IMR-90 (cell line): ENCODE results near the gene ALPP. TPM values are rescaled to one million over a fixed set of nuclear protein-coding genes. Genes with fewer than 3 reads are reported as not detected.
"Not testable (repeated sequence)": the region's sequence is repeated elsewhere in the genome, so short reads cannot be mapped to it uniquely, and the experiment has no call there.

Source experiments
- ATAC-seq: fragments of 200-7000 bp; cut with Tn5 transposase; 2 replicates; pipeline ENCODE4 v1.9.1; 2020; ENCODE audit warnings: low read depth, mild to moderate bottlenecking, moderate library complexity
- BruUV-seq: library from RNA; stranded (reverse); fragments of 400-500 nt; replicated peaks from 2 replicates; lab custom pipeline; 2021; lab: Mats Ljungman, UMichigan
- CTCF ChIA-PET: fragments of 300-600 bp; formaldehyde crosslinking; extraction: SDS; loops from one replicate; lab custom pipeline; 2021; ENCODE audit warnings: antibody characterized with exemption; lab: Yijun Ruan, JAX
- POLR2A ChIA-PET: fragments of 300-600 bp; sonication (Branson Sonifier 250); formaldehyde crosslinking; loops from one replicate; lab custom pipeline; 2022; ENCODE audit warnings: antibody characterized with exemption; ENCODE audit not compliant: unreplicated experiment; lab: Charles Lee
- DNase-seq: peaks from one replicate; pipeline ENCODE4 v3.0.0; 2013
- H2AFZ ChIP-seq: replicated peaks from 2 replicates; pipeline ENCODE3; 2013; ENCODE audit warnings: low read length, mild to moderate bottlenecking; ENCODE audit not compliant: poor library complexity
- H2AK5ac ChIP-seq: 2 replicates; pipeline ENCODE4 v1.6.1; 2013; ENCODE audit warnings: low read depth, low read length, inconsistent platforms
- H2AK9ac ChIP-seq: replicated peaks from 2 replicates; pipeline ENCODE3; 2013; ENCODE audit warnings: mild to moderate bottlenecking, low read depth, low read length, moderate library complexity; ENCODE audit not compliant: poor library complexity
- H2BK120ac ChIP-seq: 2 replicates; pipeline ENCODE4 v1.6.1; 2013; ENCODE audit warnings: low read depth, low read length, inconsistent platforms
- H2BK15ac ChIP-seq: 3 replicates; pipeline ENCODE4 v1.6.1; 2013; ENCODE audit warnings: low read depth, low read length, inconsistent platforms
- H2BK20ac ChIP-seq: 2 replicates; pipeline ENCODE4 v1.6.1; 2013; ENCODE audit warnings: low read depth, mild to moderate bottlenecking, inconsistent platforms, low read length, moderate library complexity
- H2BK5ac ChIP-seq: 2 replicates; pipeline ENCODE4 v1.6.1; 2013; ENCODE audit warnings: mild to moderate bottlenecking, low read depth, low read length, inconsistent platforms; ENCODE audit not compliant: poor library complexity, severe bottlenecking
- H3K14ac ChIP-seq: replicated peaks from 2 replicates; pipeline ENCODE4 v1.6.1; 2013; ENCODE audit warnings: low read depth, low read length, inconsistent platforms
- H3K18ac ChIP-seq: 2 replicates; pipeline ENCODE4 v1.6.1; 2013; ENCODE audit warnings: low read depth, low read length, control low read depth
- H3K23ac ChIP-seq: 2 replicates; pipeline ENCODE4 v1.6.1; 2013; ENCODE audit warnings: low read depth, low read length, inconsistent platforms
- H3K27ac ChIP-seq: 2 replicates; pipeline ENCODE4 v1.5.1; 2013; ENCODE audit warnings: mild to moderate bottlenecking, control low read depth, low read length; ENCODE audit not compliant: insufficient read depth
- H3K27me3 ChIP-seq: 2 replicates; pipeline ENCODE4 v1.6.1; 2013; ENCODE audit warnings: low read length; ENCODE audit not compliant: control insufficient read depth, insufficient read depth
- H3K36me3 ChIP-seq: 2 replicates; pipeline ENCODE4 v1.6.1; 2013; ENCODE audit warnings: low read length, mixed read lengths; ENCODE audit not compliant: control insufficient read depth, insufficient read depth
- H3K4ac ChIP-seq: 2 replicates; pipeline ENCODE4 v1.6.1; 2013; ENCODE audit warnings: low read depth, low read length, inconsistent platforms
- H3K4me1 ChIP-seq: 2 replicates; pipeline ENCODE4 v1.6.1; 2013; ENCODE audit warnings: low read length, mixed read lengths; ENCODE audit not compliant: control insufficient read depth, insufficient read depth
- H3K4me2 ChIP-seq: 2 replicates; pipeline ENCODE4 v1.6.1; 2013; ENCODE audit warnings: low read depth, mild to moderate bottlenecking, control low read depth, low read length, moderate library complexity
- H3K4me3 ChIP-seq: 2 replicates; pipeline ENCODE4 v1.5.1; 2013; ENCODE audit warnings: low read depth, mild to moderate bottlenecking, control low read depth, low read length, moderate library complexity; ENCODE audit not compliant: insufficient read depth
- H3K56ac ChIP-seq: 2 replicates; pipeline ENCODE4 v1.6.1; 2013; ENCODE audit warnings: low read length, inconsistent platforms; ENCODE audit not compliant: insufficient read depth; ENCODE audit errors: extremely low read depth
- H3K79me1 ChIP-seq, 2 experiments: 2 replicates each; pipeline ENCODE4 v1.6.1; 2013; ENCODE audit warnings: low read length in 2 of 2, inconsistent platforms in 1 of 2, low read depth in 1 of 2
- H3K9ac ChIP-seq: 2 replicates; pipeline ENCODE4 v1.6.1; 2013; ENCODE audit warnings: low read depth, low read length, control low read depth
- H3K9me1 ChIP-seq: 2 replicates; pipeline ENCODE4 v1.6.1; 2013; ENCODE audit warnings: low read length, inconsistent platforms; ENCODE audit not compliant: insufficient read depth
- H3K9me3 ChIP-seq: 2 replicates; pipeline ENCODE4 v1.6.1; 2013; ENCODE audit warnings: low read length; ENCODE audit not compliant: control insufficient read depth, insufficient read depth
- H4K20me1 ChIP-seq: 2 replicates; pipeline ENCODE4 v1.6.1; 2013; ENCODE audit warnings: low read length, inconsistent platforms; ENCODE audit not compliant: insufficient read depth
- H4K5ac ChIP-seq: 2 replicates; pipeline ENCODE4 v1.6.1; 2013; ENCODE audit warnings: mild to moderate bottlenecking, low read depth, low read length, control low read depth
- H4K8ac ChIP-seq, 2 experiments: 2 replicates each; pipeline ENCODE4 v1.6.1; 2013; ENCODE audit warnings: low read depth in 2 of 2, low read length in 2 of 2, control low read depth in 1 of 2, inconsistent platforms in 1 of 2
- H4K91ac ChIP-seq: 2 replicates; pipeline ENCODE4 v1.6.1; 2013; ENCODE audit warnings: low read depth, low read length, inconsistent platforms; ENCODE audit not compliant: insufficient read depth
- whole genome bisulfite sequencing, 2 experiments: methylation state at CpG; one replicate each; pipeline versions ENCODE4 v1.1.5 to v1.1.7; 2013; ENCODE audit warnings: missing lambda C conversion rate in 2 of 2; ENCODE audit not compliant: insufficient read length in 1 of 2; ENCODE audit errors: extremely low coverage in 2 of 2; 5-methylcytosine and 5-hydroxymethylcytosine counted together
- dilution Hi-C: fragments of 300-500 bp; cut with HindIII; formaldehyde crosslinking; loops from one replicate; pipeline ENCODE4 v1.14.3; 2018; ENCODE audit warnings: low sequenced_read_pairs; ENCODE audit not compliant: unreplicated experiment
- in situ Hi-C: fragments of 300-500 bp; cut with MboI; formaldehyde crosslinking; loops from 3 replicates; pipeline ENCODE4 v1.14.3; 2019; ENCODE audit warnings: low sequenced_read_pairs, inconsistent platforms, mixed read lengths
- intact Hi-C: fragments of 100-400 bp; cut with micrococcal nuclease; formaldehyde crosslinking; loops from 2 replicates; pipeline ENCODE4 v1.10.0; 2022
- polyA plus RNA-seq, 3 experiments: library from polyadenylated mRNA; depleted of rRNA; stranded (reverse); fragments of >200 nt; gene quantifications; 2 replicates each; pipeline ENCODE4 v1.2.3, GENCODE V29; 2012; ENCODE audit warnings: low replicate concordance in 1 of 3
- total RNA-seq: library from RNA; depleted of rRNA; stranded (reverse); fragments of >200 nt; gene quantifications from 2 replicates; pipeline ENCODE4 v1.2.3, GENCODE V29; 2012

Gene ALPP
- total and polyA plus RNA-seq, 2 of the 4 experiments (the other 2 are of a cell fraction), result not detected

DNA sequence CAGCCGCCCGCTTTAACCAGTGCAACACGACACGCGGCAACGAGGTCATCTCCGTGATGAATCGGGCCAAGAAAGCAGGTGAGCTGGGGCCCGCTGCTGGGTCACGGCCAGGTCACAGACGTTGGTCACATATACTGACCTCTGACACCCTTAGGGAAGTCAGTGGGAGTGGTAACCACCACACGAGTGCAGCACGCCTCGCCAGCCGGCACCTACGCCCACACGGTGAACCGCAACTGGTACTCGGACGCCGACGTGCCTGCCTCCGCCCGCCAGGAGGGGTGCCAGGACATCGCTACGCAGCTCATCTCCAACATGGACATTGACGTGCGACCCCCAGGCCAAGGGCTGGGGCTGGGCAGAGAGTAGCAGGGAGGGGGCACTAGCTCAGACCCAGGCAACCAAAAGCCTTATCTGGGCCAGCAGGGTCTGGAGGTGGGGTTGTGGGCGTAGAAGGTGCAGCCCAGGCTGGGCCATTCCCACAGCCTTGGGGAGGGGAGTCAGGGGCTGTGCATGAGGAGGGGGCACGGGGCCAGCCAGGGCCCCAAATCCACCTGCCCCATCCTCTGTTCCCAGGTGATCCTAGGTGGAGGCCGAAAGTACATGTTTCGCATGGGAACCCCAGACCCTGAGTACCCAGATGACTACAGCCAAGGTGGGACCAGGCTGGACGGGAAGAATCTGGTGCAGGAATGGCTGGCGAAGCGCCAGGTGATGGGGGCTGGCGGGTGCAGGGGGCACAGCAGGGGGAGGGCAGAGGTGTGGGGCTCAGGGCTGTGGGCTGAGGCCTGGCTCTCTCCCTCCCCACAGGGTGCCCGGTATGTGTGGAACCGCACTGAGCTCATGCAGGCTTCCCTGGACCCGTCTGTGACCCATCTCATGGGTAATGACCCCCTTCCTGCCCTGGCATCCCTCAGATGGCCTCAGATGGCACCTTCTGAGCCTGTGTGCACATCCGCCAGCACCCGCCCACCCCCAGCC is 1.3 kb downstream of the ALPP start:
- H3K18ac ChIP-seq, CTCF ChIA-PET, H2BK5ac ChIP-seq, H3K14ac ChIP-seq, H2AFZ ChIP-seq, POLR2A ChIA-PET, ATAC-seq, H3K79me1 ChIP-seq, H3K9me3 ChIP-seq, H3K23ac ChIP-seq, BruUV-seq, dilution Hi-C loops, H2BK20ac ChIP-seq, H3K4me3 ChIP-seq, intact Hi-C loops, H3K56ac ChIP-seq, H3K9ac ChIP-seq, H4K8ac ChIP-seq, DNase-seq, H3K9me1 ChIP-seq, H3K36me3 ChIP-seq, H2BK120ac ChIP-seq, H4K5ac ChIP-seq, H3K27ac ChIP-seq, H2BK15ac ChIP-seq, H3K4me2 ChIP-seq, in situ Hi-C loops, H3K4ac ChIP-seq, H4K91ac ChIP-seq, H4K20me1 ChIP-seq, H3K4me1 ChIP-seq, H2AK9ac ChIP-seq, H2AK5ac ChIP-seq: not testable (repeated sequence)
- WGBS, 2 experiments, result 50% methylated on average over 6 of the region's 41 CpGs; no CpG with 5 or more reads in 1 of the 2 experiments
- peaks cover 52% of the 10 kb centered on the region for H3K27me3 ChIP-seq

DNA sequence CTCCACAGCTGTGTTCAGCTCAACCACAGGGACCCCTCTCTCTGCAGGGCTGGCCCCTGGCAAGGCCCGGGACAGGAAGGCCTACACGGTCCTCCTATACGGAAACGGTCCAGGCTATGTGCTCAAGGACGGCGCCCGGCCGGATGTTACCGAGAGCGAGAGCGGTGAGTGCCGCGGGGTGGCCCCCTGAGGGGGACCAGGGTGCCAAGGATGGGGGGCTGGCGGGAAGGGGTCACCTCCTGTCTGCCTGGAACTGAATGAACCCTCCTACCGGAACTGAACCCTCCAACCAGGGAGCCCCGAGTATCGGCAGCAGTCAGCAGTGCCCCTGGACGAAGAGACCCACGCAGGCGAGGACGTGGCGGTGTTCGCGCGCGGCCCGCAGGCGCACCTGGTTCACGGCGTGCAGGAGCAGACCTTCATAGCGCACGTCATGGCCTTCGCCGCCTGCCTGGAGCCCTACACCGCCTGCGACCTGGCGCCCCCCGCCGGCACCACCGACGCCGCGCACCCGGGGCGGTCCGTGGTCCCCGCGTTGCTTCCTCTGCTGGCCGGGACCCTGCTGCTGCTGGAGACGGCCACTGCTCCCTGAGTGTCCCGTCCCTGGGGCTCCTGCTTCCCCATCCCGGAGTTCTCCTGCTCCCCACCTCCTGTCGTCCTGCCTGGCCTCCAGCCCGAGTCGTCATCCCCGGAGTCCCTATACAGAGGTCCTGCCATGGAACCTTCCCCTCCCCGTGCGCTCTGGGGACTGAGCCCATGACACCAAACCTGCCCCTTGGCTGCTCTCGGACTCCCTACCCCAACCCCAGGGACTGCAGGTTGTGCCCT is 2.9 kb downstream of the ALPP start:
- H2BK20ac ChIP-seq, H3K4ac ChIP-seq, H3K79me1 ChIP-seq, H4K91ac ChIP-seq, H3K36me3 ChIP-seq, CTCF ChIA-PET, H4K8ac ChIP-seq, H2AK9ac ChIP-seq, DNase-seq, dilution Hi-C loops, H2AFZ ChIP-seq, H3K23ac ChIP-seq, BruUV-seq, POLR2A ChIA-PET, H3K27ac ChIP-seq, H3K9ac ChIP-seq, H3K4me1 ChIP-seq, H3K18ac ChIP-seq, H3K9me1 ChIP-seq, intact Hi-C loops, in situ Hi-C loops, H4K5ac ChIP-seq, H3K14ac ChIP-seq, H3K4me2 ChIP-seq, ATAC-seq, H2BK120ac ChIP-seq, H2BK15ac ChIP-seq, H4K20me1 ChIP-seq, H2BK5ac ChIP-seq, H3K9me3 ChIP-seq, H2AK5ac ChIP-seq, H3K4me3 ChIP-seq, H3K56ac ChIP-seq: not testable (repeated sequence)
- peaks cover 56% of the 10 kb centered on the region for H3K27me3 ChIP-seq
- 12% methylated on average over 11 of the region's 59 CpGs; no CpG with 5 or more reads in 1 of the 2 experiments for WGBS, 2 experiments
